KMS-11 (cell line): ENCODE data around the gene C2orf92.
"Not testable (repeated sequence)": the region's sequence is repeated elsewhere in the genome, so short reads cannot be mapped to it uniquely, and the experiment has no call there.

Source experiments
- H2AFZ ChIP-seq: fragments of 200-600 bp; sonication (generic); 2 replicates; pipeline ENCODE4 v1.6.1; 2016; ENCODE audit warnings: antibody characterized with exemption, mixed run types, low read depth
- H3K27ac ChIP-seq: fragments of 200-600 bp; sonication (generic); 2 replicates; pipeline ENCODE4 v1.6.1; 2016; ENCODE audit warnings: mild to moderate bottlenecking, mixed run types
- H3K27me3 ChIP-seq: fragments of 200-600 bp; sonication (generic); 2 replicates; pipeline ENCODE4 v1.6.1; 2017; ENCODE audit warnings: mild to moderate bottlenecking, low read depth, mixed run types, moderate library complexity; ENCODE audit not compliant: insufficient read depth
- H3K36me3 ChIP-seq: fragments of 200-600 bp; sonication (generic); 2 replicates; pipeline ENCODE4 v1.6.1; 2017; ENCODE audit warnings: mild to moderate bottlenecking, mixed run types; ENCODE audit not compliant: insufficient read depth
- H3K4me1 ChIP-seq: fragments of 200-600 bp; sonication (generic); 2 replicates; pipeline ENCODE4 v1.6.1; 2016; ENCODE audit warnings: mild to moderate bottlenecking, low read depth, mixed run types; ENCODE audit not compliant: poor library complexity, severe bottlenecking
- H3K4me2 ChIP-seq: fragments of 200-600 bp; sonication (generic); 2 replicates; pipeline ENCODE4 v1.7.0; 2016; ENCODE audit warnings: mild to moderate bottlenecking, mixed run types
- H3K4me3 ChIP-seq: fragments of 200-600 bp; sonication (generic); IDR thresholded peaks from 2 replicates; pipeline ENCODE4 v1.6.1; 2017; ENCODE audit warnings: low read depth, low read length, mixed read lengths; ENCODE audit not compliant: insufficient read depth
- H3K79me2 ChIP-seq: fragments of 200-600 bp; sonication (generic); 2 replicates; pipeline ENCODE4 v1.6.1; 2016; ENCODE audit warnings: low read depth, mixed run types; ENCODE audit not compliant: insufficient read depth
- H3K9ac ChIP-seq: fragments of 200-600 bp; sonication (generic); 2 replicates; pipeline ENCODE4 v1.6.1; 2016; ENCODE audit warnings: mild to moderate bottlenecking, mixed run types
- H4K20me1 ChIP-seq: fragments of 200-600 bp; sonication (generic); 2 replicates; pipeline ENCODE4 v1.6.1; 2016; ENCODE audit warnings: mild to moderate bottlenecking, mixed run types; ENCODE audit not compliant: insufficient read depth
- TF ChIP-seq, protein P1 (sequence below): fragments of 200-600 bp; sonication (generic); conservative IDR thresholded peaks from 2 replicates; pipeline ENCODE4 v1.6.1; 2017; ENCODE audit warnings: low read depth, mild to moderate bottlenecking, antibody characterized with exemption, low read length, moderate library complexity, mixed read lengths

C2orf92 gene

DNA sequence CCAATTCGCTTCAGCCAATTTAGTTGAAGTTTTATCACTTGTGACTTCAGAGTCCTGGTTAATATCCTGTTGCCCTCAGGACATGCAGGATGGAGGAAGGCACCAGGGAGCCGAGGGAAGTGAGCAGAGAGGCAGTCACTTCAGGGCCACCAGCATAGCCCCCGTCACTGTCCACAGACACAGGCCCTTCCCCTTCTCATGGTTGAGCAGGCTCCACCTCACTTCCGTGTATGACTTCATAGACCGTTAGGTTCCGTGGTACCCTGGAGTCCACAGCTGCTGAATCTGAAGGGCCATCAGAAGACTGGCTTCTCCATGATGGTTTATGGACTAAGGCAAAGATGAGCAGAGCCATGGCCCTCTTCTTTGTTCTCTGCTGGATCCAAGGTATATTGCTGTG, at the start of gene C2orf92:
Gene C2orf92 (plus strand): TSS at position 266 of the 400 bp plus-strand sequence. CDS start 76 bp downstream, at position 342.
- no peaks in the 10 kb centered on the region for H3K79me2 ChIP-seq
- TF ChIP-seq, protein P1, sequence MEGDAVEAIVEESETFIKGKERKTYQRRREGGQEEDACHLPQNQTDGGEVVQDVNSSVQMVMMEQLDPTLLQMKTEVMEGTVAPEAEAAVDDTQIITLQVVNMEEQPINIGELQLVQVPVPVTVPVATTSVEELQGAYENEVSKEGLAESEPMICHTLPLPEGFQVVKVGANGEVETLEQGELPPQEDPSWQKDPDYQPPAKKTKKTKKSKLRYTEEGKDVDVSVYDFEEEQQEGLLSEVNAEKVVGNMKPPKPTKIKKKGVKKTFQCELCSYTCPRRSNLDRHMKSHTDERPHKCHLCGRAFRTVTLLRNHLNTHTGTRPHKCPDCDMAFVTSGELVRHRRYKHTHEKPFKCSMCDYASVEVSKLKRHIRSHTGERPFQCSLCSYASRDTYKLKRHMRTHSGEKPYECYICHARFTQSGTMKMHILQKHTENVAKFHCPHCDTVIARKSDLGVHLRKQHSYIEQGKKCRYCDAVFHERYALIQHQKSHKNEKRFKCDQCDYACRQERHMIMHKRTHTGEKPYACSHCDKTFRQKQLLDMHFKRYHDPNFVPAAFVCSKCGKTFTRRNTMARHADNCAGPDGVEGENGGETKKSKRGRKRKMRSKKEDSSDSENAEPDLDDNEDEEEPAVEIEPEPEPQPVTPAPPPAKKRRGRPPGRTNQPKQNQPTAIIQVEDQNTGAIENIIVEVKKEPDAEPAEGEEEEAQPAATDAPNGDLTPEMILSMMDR, result no peak
- H3K36me3 ChIP-seq, result no peaks in the 10 kb centered on the region
- no peak within 1 kb of the TSS for H3K27ac ChIP-seq
- H3K4me3 ChIP-seq, result no peak within 1 kb of the TSS
- no peaks in the 10 kb centered on the region for H3K27me3 ChIP-seq
- H4K20me1 ChIP-seq, result no peaks in the 10 kb centered on the region
- no peaks in the 10 kb centered on the region for H3K4me1 ChIP-seq
- H2AFZ ChIP-seq, result no peak within 1 kb of the TSS
- no peak within 1 kb of the TSS for H3K9ac ChIP-seq
- no peak within 1 kb of the TSS for H3K4me2 ChIP-seq

DNA sequence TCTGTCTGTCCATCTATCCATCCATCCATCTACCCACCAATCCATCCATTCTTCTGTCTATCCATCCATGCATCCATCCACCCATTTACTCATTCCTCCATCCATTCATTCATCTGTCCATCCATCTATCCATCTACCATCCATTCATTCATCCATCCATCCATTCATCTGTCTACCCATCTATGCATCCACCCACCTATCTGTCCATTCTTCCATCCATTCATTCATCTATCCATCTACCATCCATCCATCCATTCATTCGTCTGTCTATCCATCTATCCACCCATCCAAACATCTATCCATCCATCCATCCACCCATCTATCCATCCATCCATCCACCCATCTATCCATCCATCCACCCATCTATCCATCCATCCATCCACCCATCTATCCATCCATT, 49.0 kb upstream of the C2orf92 start:
- H3K4me3 ChIP-seq, H3K9ac ChIP-seq, H3K4me2 ChIP-seq, H3K27ac ChIP-seq, H4K20me1 ChIP-seq, H3K27me3 ChIP-seq, H2AFZ ChIP-seq, H3K36me3 ChIP-seq, H3K4me1 ChIP-seq, H3K79me2 ChIP-seq: not testable (repeated sequence)

DNA sequence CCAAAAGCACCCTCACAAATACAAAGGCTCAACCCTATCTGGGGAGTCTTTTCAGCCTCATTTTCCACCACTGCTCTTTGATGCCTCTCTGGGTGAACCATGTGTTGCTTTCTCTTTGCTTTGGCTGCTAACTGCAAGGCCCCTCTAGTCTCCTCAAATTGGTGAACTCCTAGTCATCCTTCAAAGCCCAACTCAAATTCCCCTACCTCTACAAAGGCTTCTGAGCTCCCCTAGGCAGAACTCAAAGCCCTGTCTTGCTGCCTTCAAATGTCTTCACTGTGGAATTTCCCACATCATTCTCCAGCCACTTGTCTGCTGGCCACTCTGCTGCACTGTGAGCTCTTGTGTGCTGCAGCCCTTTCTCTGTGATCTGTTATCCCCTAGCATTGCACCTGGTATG, 46.5 kb upstream of the C2orf92 start:
- not testable (repeated sequence) for H3K4me3 ChIP-seq, H3K27me3 ChIP-seq, H3K4me1 ChIP-seq, H3K4me2 ChIP-seq, H3K27ac ChIP-seq, H3K79me2 ChIP-seq, H2AFZ ChIP-seq, H3K9ac ChIP-seq, H4K20me1 ChIP-seq, H3K36me3 ChIP-seq

DNA sequence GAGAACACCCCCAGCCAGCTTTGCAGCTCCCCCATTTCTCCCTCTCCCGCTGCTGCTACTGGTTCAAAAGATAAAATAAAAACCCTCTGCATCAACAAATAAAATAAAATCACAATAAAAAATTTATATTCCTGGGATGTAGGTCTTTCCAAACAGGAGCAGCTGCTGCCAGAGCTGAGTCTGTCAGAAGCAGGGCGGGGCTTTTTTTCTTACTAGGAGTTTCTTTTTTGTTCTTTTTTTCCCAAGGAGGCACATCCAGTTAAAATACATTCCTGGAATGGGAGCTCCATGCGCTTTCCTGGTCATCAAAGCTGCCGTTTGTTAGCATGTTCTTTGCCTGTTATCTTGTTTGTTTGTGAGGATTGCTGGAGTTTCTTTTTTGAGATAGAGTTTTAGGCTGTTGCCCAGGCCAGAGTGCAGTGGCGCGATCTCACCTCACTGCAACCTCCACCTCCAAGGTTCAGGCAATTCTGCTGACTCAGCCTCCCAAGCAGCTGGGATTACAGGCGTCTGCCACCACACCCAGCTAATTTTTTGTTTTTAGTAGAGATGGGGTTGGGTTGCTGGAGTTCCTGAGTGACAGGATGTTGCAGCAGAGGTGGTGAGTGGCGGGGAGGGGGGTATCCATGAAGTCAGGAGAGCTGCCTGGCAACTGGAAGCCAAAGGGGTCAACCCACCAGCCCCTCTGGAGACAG, 44.0 kb upstream of the C2orf92 start:
- H3K27ac ChIP-seq, H2AFZ ChIP-seq, H4K20me1 ChIP-seq, H3K4me3 ChIP-seq, H3K79me2 ChIP-seq, H3K4me1 ChIP-seq, H3K36me3 ChIP-seq, H3K9ac ChIP-seq, H3K4me2 ChIP-seq, H3K27me3 ChIP-seq: not testable (repeated sequence)

DNA sequence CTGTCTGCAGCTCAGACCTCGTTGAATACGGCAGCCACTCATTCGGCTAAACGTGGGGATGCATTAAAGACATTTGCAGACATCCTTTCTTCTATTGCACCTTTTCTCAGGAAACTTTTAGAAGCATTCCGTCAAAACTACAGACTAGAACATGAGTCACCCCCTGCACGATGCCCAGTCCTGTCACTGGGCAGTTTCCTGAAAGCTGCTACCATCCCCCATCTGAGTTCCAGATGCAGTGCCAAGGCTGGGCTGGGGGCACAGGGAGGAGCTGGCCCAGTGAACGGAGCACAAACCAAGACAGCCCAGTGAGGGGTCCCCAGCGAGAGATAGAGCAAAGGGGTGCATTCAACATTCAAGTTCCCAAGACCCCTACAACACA, 43.5 kb upstream of the C2orf92 start:
- H4K20me1 ChIP-seq, H3K36me3 ChIP-seq, H3K27me3 ChIP-seq, H3K4me1 ChIP-seq, H3K27ac ChIP-seq, H3K4me3 ChIP-seq, H3K9ac ChIP-seq, H3K79me2 ChIP-seq, H2AFZ ChIP-seq, H3K4me2 ChIP-seq: not testable (repeated sequence)

DNA sequence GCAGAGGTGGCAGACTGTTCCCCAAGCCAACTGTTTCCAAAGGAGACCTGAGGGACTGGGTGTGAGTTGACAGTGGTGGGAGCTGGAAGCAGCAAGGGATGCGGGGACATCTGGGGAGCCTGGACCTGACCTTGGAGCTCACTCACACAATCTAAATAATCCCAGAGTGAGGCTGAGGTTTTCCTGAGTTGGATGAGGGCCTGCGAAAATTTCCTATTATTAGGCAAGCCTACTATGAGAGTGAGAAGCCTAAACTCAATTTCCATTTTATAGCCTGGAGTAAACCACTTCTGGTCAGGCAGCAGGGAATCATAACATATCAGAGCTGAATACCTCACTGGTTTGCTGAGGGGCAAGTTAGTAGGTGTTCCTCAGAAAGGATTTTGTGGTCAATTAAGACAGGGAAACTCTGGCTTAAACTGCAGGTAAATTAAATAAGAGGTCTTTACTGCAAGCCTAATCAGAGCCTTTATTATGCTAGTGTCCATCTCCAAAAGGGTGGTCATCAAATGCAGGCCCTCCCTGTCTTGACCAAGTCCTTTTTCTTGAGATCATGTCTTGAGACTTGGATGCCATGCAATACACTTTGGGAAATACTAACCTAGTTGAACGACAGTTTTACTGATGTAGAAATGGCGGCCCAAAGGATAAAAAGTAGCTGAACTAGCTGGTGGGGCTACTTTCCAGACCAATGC, 25.3 kb upstream of the C2orf92 start:
- 0 out of 2 replicates have a peak, but pooled peaks cover 4% of the 10 kb centered on the region for H3K36me3 ChIP-seq
- no peak overlapping the region for H3K27ac ChIP-seq
- TF ChIP-seq, protein P1, result no peak
- no peak overlapping the region for H3K4me3 ChIP-seq
- no peaks in the 10 kb centered on the region for H3K27me3 ChIP-seq
- peaks cover 9% of the 10 kb centered on the region for H3K4me1 ChIP-seq
- no peaks in the 10 kb centered on the region for H4K20me1 ChIP-seq
- H3K4me2 ChIP-seq, result no peak overlapping the region
- peaks cover 14% of the 10 kb centered on the region for H3K79me2 ChIP-seq
- no peak overlapping the region for H3K9ac ChIP-seq
- H2AFZ ChIP-seq, result no peak overlapping the region
